Fibroblast of peridontal ligament (primary cell): ENCODE measurements around the gene FAN1.

Experiments used
- DNase-seq: peaks from one replicate; pipeline ENCODE4 v3.0.0-alpha.2; 2010; ENCODE audit errors: extremely low read depth

The FAN1 gene

DNA sequence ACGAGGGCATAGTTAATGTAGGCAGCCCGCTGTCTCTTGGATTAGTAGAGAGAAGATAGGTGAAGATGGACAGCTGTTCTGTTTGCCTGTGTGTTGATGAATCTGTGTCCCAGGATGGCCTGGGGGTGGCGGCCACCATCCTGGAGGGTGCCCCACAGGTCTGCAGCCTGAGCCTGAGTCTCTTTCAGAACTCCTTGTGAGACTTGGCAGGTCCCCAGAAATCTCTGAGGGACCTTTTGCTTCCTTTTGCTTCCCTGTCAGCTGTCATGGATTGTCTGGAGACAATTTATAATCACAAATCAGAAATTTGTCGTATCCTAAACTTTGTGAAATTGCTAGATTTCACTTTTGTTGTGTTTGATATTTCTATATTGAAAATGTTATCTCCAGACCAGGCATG, 17.4 kb downstream of the FAN1 start:
- no peak for DNase-seq

DNA sequence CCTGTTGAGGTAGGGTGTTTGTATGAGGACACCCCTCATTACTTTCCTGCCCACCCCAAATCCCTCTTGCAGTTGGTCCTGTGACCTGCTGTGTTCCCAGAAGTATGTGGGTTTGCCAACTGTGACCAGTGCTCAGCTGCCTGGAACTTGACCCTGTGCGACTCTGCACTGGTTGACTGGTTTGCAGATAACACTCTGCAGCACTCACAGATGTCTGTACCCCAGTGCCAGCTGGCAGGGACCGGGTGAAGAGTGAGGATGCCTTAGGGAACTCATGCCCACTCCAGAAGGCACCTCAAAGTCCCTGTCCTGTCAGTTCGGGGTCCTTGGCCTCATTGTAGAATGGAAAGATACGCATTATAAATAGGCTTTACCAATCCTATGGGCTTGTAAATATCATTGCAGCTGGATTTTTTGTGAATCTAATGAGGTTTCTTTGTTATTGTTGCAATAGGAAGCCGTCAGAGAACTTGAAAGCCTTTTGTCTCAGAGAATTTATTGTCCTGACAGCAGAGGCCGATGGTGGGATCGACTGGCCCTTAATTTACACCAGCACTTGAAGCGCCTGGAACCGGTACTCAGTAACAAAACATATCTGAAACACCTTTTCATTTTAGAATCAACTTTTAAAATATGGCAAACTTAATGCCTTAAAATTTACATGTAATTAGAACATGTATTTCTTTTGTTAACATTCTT, 18.2 kb downstream of the FAN1 start:
- no peak for DNase-seq

DNA sequence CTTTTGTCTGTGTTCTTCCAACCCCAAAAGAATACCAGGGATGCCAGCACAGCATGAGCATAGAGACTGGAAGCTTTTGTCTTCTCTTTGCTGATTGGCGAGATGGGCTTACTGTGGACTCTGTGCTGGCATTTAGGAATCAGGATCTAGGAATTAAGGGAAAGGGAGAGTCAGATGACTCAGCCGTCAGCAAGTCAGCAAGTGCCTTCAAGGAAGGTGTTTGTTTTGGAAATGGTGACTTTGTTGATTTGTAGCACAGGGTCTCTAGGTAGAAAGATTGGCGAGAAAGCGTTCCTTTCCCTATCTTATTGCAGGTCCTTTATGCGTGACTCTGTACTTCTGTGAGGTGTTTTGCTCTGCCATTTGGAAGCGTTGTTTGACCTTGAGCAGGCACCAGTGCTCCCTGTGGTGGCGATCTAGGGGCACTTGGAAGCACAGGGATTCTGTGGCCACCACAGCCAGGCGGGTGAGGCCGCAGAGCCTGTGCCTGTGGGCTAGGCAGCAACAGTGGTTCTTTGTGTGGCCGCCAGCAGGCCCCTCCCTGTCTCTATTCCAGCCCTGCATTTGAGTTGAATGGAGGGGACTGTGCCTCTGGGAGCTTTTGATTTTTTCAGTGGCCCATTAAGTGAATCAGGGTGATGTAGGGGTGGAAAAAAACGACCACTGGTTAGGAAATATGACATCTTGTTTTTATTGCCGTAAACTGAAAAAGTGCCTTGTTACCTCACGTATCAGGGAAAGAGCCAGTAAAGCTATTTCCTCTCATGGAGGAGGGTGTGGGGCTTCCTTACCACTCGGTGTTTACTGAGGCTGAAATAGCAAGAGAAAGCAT, 19.0 kb downstream of the FAN1 start:
- peak; percentile 41 for DNase-seq

DNA sequence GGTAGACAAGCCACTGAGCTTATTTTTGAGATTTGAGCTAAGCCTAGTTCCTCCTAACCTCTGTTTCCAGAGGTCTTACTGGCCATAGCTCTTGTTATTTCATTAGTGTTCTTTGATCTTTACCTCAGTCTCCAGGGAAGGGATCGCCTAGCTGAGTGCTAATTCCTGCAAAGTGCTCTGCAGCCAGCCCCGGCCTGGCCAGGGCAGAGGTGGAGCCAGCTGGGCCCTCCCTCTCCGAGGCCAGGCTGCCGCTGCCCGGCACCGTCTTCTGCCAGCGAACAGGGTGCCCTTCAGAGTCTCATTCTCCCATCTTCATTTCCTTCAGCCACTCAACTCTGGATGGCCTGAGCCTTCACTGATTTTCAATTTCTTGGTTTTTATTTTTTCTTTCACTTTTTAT, 19.7 kb downstream of the FAN1 start:
- DNase-seq: no peak

DNA sequence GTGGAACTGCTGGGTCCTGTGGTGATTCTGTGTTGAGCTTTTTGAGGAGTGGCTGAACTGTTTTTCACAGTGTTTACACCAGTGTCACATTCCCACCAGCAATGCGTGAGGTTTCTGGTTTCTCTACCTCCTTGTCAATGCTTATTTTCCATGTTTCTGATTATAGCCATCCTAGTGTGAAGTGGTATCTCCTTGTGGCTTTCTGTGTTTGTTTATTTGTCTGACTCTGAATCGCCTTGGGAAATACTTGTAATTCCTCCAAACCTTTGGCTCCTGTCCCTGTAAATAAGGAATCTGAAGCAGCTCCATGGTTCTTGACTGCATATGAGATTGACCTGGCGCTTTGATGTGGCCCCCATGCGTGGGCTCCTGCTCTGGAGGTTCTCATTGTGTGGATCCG, 20.6 kb downstream of the FAN1 start:
- peak; percentile 70 for DNase-seq

DNA sequence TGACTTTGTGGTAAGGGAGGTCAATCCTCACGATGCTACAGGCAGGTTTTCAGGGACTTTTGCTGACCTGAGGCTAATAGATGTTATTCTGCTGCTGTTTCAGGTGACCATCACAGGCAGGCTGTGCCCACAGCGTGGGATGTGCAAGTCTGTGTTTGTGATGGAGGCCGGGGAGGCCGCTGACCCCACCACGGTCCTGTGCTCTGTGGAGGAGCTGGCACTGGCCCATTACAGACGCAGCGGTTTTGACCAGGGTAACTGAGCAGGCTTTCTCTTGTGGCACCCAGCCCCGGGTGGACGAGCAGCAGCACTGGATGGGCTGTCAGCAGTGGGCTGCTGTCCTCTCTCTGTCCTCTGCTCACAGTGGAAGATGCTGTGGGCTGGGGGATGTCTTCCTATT, 22.0 kb downstream of the FAN1 start:
- no peak for DNase-seq

DNA sequence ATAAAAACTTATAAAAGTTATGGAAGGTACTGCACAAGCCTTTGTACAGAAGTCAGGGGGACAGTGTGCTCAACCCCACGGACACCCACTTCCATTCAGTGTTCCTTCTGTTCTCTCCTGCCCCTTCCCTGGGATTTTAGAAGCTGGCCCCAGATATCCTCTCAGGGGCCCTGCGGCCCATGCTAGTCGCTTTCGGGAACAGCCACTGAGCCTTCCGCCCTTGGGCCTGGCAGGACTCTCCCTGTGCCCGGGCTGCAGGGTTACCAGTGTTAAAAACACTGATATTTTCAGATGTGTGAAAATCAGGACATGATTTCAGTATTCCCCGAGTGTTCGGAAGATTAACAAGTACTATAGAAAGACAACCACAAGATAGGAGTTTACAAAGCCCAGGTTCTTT, 22.4 kb downstream of the FAN1 start:
- no peak for DNase-seq

DNA sequence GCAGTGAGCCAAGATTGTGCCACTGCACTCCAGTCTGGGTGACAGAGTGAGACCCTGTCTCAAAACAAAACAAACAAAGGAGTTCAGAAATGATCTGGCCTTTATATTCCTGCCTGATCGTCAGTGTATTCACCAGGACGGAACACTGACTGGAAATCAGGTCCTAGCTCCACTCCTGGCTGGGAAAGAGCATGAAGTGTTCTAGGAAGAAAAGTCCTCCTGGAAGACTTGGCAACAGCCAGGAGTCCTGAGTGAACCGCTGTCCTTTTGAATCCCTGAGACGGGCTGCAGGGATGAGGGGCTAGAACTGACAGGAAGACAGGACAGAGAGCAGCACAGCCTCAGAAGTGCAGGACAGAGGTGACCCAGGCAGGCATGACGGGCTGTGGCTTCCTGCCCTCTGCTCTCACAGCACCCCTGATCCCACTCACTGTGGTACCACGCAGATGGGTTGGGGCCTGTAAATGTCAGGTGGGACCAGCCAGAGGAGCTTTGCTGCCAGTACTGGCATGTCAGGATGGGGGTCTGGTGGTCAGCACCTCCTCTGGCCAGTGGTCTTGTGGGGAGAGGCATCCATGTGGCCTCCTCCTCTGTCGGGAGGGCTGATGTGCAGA, 23.5 kb downstream of the FAN1 start:
- no peak for DNase-seq

DNA sequence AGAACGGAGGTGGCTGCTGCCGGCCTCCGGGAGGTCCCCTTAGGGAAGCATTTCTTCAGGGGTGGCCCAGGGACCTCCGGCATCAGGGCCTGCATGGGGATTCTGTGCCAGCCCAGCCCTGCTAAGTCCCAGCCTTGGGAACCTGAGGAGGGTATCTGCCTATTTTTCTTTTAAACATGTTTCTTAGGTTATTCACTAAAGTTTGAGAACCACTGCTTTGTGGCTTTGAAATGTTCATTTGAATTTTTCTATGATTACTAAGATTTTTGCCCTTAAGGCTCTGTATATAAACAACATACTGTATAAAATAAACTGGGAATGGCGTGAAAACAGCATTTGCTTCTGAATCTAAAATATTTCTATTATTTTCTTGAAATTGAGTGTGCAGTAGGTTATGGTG, 24.4 kb downstream of the FAN1 start:
- DNase-seq: peak; percentile 44

DNA sequence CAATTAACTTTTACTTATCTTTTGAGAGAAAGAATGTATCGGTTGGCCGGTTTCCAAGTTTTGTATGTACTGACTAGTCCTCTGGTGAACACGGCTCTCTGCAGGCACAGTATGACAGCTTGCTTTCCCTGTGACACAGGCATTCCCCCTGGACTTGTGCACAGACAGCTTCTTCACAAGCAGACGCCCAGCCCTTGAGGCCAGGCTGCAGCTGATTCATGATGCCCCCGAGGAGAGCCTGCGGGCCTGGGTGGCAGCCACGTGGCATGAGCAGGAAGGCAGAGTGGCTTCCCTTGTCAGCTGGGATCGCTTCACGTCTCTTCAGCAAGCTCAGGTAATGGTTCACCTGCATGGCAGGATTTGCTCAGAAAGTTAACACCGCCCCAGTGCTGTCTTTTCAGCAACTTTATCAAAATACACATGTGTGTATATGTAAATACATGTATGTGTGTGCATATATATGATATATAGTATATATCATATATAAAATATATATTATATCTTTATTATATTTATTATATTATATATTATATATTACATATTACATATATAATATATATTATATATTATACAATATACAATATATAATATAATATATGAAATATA, 25.5 kb downstream of the FAN1 start:
- DNase-seq: no peak

DNA sequence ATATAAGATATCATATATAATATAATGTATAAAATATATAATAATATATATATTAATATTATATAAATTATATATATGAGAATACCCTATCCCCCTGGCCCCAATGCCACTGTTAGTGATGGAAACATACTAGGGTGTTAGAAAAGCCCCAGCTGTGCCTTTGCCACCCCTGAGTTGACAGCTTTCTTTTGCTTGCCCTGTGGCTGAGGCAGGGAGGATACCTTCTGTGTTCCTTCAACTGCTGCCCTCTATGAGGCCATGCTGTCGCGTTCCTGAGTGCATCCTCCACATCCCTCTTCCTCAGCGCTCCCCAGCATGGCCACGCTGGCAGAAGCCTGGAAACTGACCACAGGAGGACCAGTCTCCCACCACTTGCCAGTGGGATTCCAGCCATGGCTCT, 26.3 kb downstream of the FAN1 start:
- no peak for DNase-seq

DNA sequence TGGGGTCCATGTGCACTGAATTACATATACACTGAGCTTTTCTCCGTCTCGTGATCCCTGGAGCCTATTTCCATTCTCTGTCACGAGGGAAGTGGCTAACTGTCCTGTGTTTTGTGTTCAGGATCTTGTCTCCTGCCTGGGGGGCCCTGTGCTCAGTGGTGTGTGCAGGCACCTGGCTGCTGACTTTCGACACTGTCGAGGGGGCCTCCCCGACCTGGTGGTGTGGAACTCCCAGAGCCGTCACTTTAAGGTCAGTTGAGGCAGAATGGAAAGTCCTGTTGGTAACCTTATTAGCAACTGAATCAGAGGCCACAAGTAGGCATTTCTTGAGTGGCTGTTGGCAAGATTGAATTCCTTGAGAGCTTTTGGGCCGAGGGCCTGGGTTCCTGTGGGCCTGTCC, 26.7 kb downstream of the FAN1 start:
- no peak for DNase-seq

DNA sequence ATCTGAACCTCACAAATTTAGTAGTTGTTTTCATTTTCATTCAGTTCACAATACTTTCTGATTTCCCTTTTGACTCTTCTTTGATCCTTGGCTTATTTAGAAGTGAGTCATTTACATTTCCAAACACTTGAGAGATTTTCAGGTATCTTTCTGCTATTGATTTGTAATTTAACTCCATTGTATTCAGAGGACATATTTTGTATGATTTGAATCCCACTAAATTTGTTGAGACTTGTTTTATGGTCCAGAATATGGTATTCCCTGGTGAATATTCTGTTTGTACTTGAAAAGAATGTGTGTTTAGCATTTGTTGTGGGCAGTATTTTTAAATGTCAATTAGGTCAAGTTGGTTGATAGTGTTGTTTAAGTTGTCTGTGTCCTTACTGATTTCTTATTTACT, 29.6 kb downstream of the FAN1 start:
- DNase-seq: no peak

DNA sequence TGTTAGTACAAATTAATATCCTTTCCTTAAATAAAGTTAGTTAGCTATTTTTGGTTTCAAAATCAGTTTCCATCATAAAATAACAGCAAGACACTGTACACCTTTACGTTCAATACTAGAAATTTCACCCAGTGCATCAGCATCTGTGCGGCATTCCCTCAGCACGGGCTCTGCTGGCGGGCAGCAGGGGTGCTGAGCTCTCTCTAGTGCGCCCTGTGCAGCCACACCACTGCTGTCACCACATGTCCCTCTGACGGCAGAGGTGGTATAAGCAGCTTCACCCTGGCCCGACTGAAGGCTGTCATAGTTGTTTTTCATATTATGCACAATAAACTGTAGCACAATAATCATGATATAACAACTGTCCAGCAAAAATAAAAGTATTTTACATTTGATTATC, 35.4 kb downstream of the FAN1 start:
- no peak for DNase-seq

DNA sequence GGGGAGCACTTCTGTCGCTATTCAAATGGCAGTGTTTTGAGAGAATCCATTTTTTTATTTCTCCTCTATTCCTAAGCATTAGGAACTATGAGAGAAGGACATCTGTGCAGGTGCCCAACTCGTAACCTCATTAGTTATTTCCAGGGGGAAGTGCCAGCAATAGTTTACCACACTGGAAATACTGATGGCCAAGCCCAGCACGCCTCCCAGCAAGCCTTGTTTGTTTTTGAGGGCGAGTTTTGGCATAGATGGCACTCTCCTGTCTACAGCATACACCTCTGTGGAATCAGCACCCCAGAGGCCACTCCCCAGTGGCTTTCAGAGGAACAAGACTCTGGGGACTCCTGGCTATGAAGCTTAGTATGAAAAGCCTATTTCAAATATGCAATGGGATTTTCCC, 36.6 kb downstream of the FAN1 start:
- no peak for DNase-seq

DNA sequence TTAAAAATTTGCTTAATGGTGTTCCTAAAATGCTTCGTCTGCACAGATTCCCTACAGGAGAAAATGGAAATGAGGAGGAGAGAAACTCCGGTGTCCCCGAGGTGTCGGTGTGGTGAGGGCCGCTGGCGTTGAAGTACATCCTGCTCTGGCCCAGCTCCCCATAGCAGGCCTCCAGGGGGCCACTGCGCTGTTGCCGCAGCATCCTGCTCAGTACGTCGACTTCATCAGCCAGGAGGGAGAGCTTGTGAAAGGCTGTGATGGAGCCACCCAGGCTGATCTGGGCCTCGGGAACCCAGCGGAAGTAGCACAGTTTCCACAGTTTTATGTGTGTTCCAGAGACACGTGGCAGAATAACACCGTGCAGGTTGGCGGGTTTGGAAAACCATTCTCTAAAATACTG, 37.8 kb downstream of the FAN1 start:
- DNase-seq: no peak

DNA sequence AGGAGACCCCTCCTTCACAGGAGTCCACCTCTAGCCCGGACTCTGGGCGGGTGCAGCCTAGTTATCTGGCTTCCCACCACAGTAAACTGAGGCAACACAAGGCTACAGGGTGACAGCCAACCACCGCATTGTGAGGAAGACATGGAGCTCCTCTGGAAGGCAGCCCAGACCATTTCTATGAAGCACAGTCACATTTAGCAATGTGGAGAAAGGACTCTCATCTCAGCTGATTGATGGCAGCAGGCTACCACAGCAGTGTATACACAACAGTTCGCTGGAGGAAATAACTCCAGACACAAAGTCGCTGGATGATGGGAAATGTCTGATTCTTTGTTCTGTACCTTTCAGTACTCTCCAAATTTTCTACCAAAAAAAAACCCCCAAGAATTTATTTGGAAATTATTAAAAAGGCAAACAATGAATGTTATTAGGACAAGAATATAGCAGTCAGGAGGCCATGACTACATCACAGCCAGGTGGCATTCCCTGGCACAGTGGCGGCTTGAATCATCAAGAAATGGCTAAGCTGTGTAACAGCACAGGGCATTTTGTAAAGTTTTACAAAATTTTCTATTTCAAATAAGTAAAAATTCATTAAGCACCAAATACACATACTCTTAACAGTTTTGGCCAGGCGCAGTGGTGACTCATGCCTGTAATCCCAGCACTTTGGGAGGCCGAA, 40.1 kb downstream of the FAN1 start:
- DNase-seq: no peak

DNA sequence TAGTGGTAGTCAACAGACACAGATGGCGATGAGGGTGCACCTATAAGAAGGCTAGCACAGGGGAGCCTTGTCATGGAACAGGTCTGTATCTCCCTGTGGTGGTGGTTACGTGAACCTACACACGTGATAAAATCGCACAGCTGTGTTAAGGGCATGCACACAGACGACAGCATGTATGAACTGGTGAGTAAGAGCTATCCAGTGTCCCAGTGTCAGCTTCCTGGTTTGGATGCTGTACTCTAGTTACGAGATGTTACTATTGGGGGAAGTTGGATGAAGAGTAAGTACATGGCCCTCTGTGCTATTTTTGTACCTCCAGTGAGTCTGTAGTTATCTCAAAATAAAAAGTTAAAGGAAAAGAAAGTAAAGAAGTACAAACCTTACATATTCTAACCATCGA, 49.5 kb downstream of the FAN1 start:
- DNase-seq: no peak

DNA sequence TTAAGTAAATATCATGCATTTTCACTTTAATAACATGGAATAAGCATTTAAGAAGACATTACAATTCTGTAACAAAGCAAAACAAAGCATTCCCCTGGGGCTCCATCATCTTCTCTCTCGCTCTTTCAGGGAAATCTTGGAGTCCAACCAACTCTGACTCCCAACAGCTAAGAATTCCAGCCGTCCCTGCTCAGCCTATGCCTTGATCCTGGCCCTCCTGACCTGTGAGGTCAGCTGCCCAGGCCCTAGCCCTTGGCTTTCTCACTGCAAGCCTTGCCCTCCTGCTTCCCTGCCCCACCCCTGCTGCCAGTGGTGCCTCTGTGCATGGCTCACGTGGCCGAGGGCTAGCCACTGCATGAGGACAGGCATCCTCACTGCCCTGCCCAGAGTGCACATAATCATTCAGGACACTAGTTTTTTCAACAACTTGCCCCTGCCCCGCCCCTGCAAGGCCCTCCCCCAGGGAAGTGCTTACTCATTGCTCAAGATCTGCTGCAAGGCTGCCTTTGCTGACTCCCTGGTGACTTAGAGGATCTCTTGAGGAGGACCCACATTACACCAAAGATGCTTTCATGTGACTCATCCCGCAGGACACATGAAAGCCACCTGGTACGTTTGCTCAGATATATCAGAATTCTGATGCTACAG, 50.1 kb downstream of the FAN1 start:
- peak; percentile 75 for DNase-seq

DNA sequence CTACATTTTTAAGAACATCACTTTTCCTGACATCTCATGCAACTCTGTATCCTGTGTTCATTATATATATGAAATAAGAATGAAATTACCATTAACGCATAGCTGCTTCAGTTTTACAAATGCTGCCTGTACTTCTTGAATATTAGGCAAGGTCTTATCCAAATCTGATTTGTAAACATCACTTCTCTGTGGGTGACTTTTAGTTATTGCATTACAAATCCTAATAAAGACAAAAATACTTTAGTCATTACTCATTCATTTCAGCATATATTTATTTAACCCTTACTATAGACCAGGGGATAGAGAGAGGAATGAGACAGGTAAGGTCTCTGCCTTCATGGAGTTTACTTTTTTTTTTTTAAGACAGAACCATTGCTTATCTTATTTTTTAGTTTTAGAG, 51.0 kb downstream of the FAN1 start:
- peak; percentile 13 for DNase-seq
